ENCODE results near the gene BASP1. TPM values are rescaled to one million over a fixed set of nuclear protein-coding genes. Genes with fewer than 3 reads are reported as not detected.

BASP1 gene
- total RNA-seq, 4 donors from 2014 or later, result 10.1 to 29.6 (median 23.0) TPM

- no peaks in the 10 kb centered on the region for H3K27me3 ChIP-seq
- H3K27ac ChIP-seq, result no peak overlapping the region
- TF ChIP-seq POLR2A (IDR thresholded peaks at IDR 0.05) (no peak), CTCF (IDR thresholded peaks at IDR 0.05) (no peak)
- H3K9me3 ChIP-seq, result no peaks in the 10 kb centered on the region
- intact Hi-C loops (cut with DNase I), result no loop called here
- H3K4me3 ChIP-seq (replicated peaks in 1 of 3), result no peak overlapping the region
- H3K4me1 ChIP-seq, result no peaks in the 10 kb centered on the region
- no peak for DNase-seq
- 97% methylated on average over 2 of the region's 2 CpGs for WGBS, 2 donors
- H3K36me3 ChIP-seq, result no peaks in the 10 kb centered on the region
These were observed 62.1 kb downstream of the BASP1 start for GRCh38 chr5:17279487-17279886.

GRCh38 chr5:17282283-17283120 lies 65.1 kb downstream of the BASP1 start:
- 44 to 48% methylated on average over 6 of the region's 6 CpGs for WGBS, 2 donors
- intact Hi-C loops (cut with DNase I), result no loop called here
- H3K4me3 ChIP-seq (replicated peaks in 1 of 3), result no peak overlapping the region

GRCh38 chr5:17283121-17283415 lies 65.6 kb downstream of the BASP1 start:
- no peak for TF ChIP-seq POLR2A (IDR thresholded peaks at IDR 0.05)
- no peak for TF ChIP-seq CTCF (IDR thresholded peaks at IDR 0.05)
- Histone ChIP-seq H3K27me3 (no peaks in the 10 kb centered on the region), H3K36me3 (no peaks in the 10 kb centered on the region), H3K4me3 (replicated peaks in 1 of 3) (no peak overlapping the region), H3K27ac (no peak overlapping the region), H3K9me3 (no peaks in the 10 kb centered on the region), H3K4me1 (no peaks in the 10 kb centered on the region)
- whole genome bisulfite sequencing, 2 donors, result 93 to 95% methylated on average over 2 of the region's 2 CpGs
- DNase-seq, result no peak
- intact Hi-C loops (cut with DNase I), result no loop called here

More at GRCh38 chr5:17282283-17283120, 65.1 kb downstream of the BASP1 start:
- no peak for DNase-seq
- Histone ChIP-seq H3K4me1 (no peaks in the 10 kb centered on the region), H3K9me3 (no peaks in the 10 kb centered on the region), H3K27me3 (no peaks in the 10 kb centered on the region), H3K36me3 (no peaks in the 10 kb centered on the region), H3K27ac (no peak overlapping the region)
- TF ChIP-seq POLR2A (IDR thresholded peaks at IDR 0.05) (no peak), CTCF (IDR thresholded peaks at IDR 0.05) (no peak)

- TF ChIP-seq POLR2A (IDR thresholded peaks at IDR 0.05) (no peak), CTCF (IDR thresholded peaks at IDR 0.05) (no peak)
These were observed 70.2 kb downstream of the BASP1 start for GRCh38 chr5:17287501-17288155.

GRCh38 chr5:17288570-17288969 lies 71.1 kb downstream of the BASP1 start:
- TF ChIP-seq POLR2A (IDR thresholded peaks at IDR 0.05), result no peak
- no peak for TF ChIP-seq CTCF (IDR thresholded peaks at IDR 0.05)
- Histone ChIP-seq H3K36me3 (no peaks in the 10 kb centered on the region), H3K9me3 (no peaks in the 10 kb centered on the region), H3K27me3 (no peaks in the 10 kb centered on the region), H3K27ac (no peak overlapping the region), H3K4me3 (replicated peaks in 1 of 3) (no peak overlapping the region), H3K4me1 (no peaks in the 10 kb centered on the region)
- intact Hi-C loops (cut with DNase I), result no loop called here
- 93 to 95% methylated on average over 3 of the region's 3 CpGs for WGBS, 2 donors
- no peak for DNase-seq

More at GRCh38 chr5:17287501-17288155, 70.2 kb downstream of the BASP1 start:
- Histone ChIP-seq H3K4me3 (replicated peaks in 1 of 3) (no peak overlapping the region), H3K4me1 (no peaks in the 10 kb centered on the region), H3K27ac (no peak overlapping the region), H3K27me3 (no peaks in the 10 kb centered on the region), H3K9me3 (no peaks in the 10 kb centered on the region), H3K36me3 (no peaks in the 10 kb centered on the region)
- 38 to 43% methylated on average over 4 of the region's 4 CpGs for WGBS, 2 donors
- peak; percentile 8 to 39 for DNase-seq
- intact Hi-C loops (cut with DNase I), result no loop called here
